Neural cell (in vitro differentiated cells): ENCODE results near the gene TCF12.

Experiments used
- CTCF ChIP-seq: fragments of 450-650 bp; IDR thresholded peaks from 2 replicates; pipeline ENCODE4 v1.5.1; 2014; ENCODE audit warnings: antibody characterized with exemption, mild to moderate bottlenecking, moderate library complexity; ENCODE audit not compliant: poor library complexity, severe bottlenecking
- EP300 ChIP-seq: fragments of 450-650 bp; conservative IDR thresholded peaks from 2 replicates; pipeline ENCODE4 v1.6.1; 2014; ENCODE audit warnings: antibody characterized with exemption, mild to moderate bottlenecking, moderate library complexity; ENCODE audit not compliant: poor library complexity, severe bottlenecking
- POLR2AphosphoS5 ChIP-seq: IDR thresholded peaks from 2 replicates; pipeline ENCODE4 v1.6.1; 2012
- REST ChIP-seq: IDR thresholded peaks from 2 replicates; pipeline ENCODE4 v1.6.1; 2012; ENCODE audit warnings: borderline replicate concordance
- SMC3 ChIP-seq: fragments of 450-650 bp; conservative IDR thresholded peaks from 2 replicates; pipeline ENCODE4 v1.6.1; 2014; ENCODE audit warnings: antibody characterized with exemption, mild to moderate bottlenecking, moderate library complexity; ENCODE audit not compliant: poor library complexity

- no peak for TF ChIP-seq REST
- no peak for TF ChIP-seq POLR2AphosphoS5
- TF ChIP-seq EP300, result no peak
- no peak for TF ChIP-seq CTCF
- TF ChIP-seq SMC3, result no peak
Observed at GRCh38 chr15:56946150-56946549, 27.7 kb downstream of the TCF12 start.
